A549 (cell line): ENCODE results near the gene PANK2.

Source experiments
- HDAC2 ChIP-seq: fragments of 200-600 bp; sonication (generic); IDR thresholded peaks from 2 replicates; pipeline ENCODE4 v1.6.1; 2016
- KDM5A ChIP-seq: fragments of 200-600 bp; sonication (generic); IDR thresholded peaks from 2 replicates; pipeline ENCODE4 v1.6.1; 2016; ENCODE audit warnings: antibody characterized with exemption, mild to moderate bottlenecking
- MAFK ChIP-seq: fragments of 450-650 bp; IDR thresholded peaks from 2 replicates; pipeline ENCODE4 v1.6.1; 2014; ENCODE audit not compliant: partially characterized antibody
- MAZ ChIP-seq: fragments of 150-350 bp; IDR thresholded peaks from 2 replicates; pipeline ENCODE4 v1.6.1; 2014; ENCODE audit warnings: antibody characterized with exemption, low read depth, low read length, borderline replicate concordance
- NR3C1 ChIP-seq: fragments of >200 bp; sonication (Bioruptor Twin); formaldehyde crosslinking; IDR thresholded peaks from 3 replicates; pipeline ENCODE4 v1.6.1; 2017
- POLR2A ChIP-seq: IDR thresholded peaks from 2 replicates; pipeline ENCODE4 v1.6.1; 2012; ENCODE audit warnings: mild to moderate bottlenecking, low read length
- RAD21 ChIP-seq, 2 experiments: fragments of >200 bp in 1 of 2; sonication (Bioruptor Twin) in 1 of 2; formaldehyde crosslinking in 1 of 2; IDR thresholded peaks in 1 of 2; conservative IDR thresholded peaks in 1 of 2; 2 replicates in 1 of 2; 3 replicates in 1 of 2; pipeline ENCODE4 v1.6.1; 2012 to 2018; ENCODE audit warnings: inconsistent platforms in 1 of 2
- ZNF302 ChIP-seq: fragments of 250-450 bp; sonication (Bioruptor Pico); IDR thresholded peaks from 2 replicates; pipeline ENCODE4 v1.9.0; 2021; ENCODE audit warnings: inconsistent platforms, mild to moderate bottlenecking, moderate library complexity
- TF ChIP-seq, protein P1 (sequence below): fragments of >200 bp; sonication (Bioruptor Twin); formaldehyde crosslinking; IDR thresholded peaks from 3 replicates; pipeline ENCODE4 v1.5.1; 2016
- TF ChIP-seq, protein P2 (sequence below): IDR thresholded peaks from 2 replicates; pipeline ENCODE4 v1.6.1; 2012
- TF ChIP-seq, protein P3 (sequence below): fragments of 200-600 bp; sonication (generic); IDR thresholded peaks from 2 replicates; pipeline ENCODE4 v1.6.1; 2016; ENCODE audit warnings: antibody characterized with exemption, mild to moderate bottlenecking, moderate library complexity

DNA sequence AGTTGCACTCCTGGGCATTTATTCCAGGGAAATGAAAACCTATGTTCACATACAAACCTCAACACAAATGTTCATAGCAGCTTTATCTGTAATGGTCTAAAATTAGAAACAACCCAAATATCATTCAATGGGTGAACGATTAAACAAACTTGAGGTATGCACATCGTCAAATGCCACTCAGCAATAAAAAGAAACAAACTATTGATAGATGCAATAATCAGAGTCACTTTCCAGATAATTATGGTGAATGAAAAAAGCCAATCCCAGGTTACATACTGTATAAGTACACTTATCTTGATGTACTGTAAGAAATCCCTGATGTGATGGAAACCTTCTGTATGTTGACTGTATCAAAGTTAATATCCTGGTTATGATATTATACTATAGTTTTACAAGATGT lies 87.3 kb downstream of the PANK2 start:
- TF ChIP-seq, protein P1, sequence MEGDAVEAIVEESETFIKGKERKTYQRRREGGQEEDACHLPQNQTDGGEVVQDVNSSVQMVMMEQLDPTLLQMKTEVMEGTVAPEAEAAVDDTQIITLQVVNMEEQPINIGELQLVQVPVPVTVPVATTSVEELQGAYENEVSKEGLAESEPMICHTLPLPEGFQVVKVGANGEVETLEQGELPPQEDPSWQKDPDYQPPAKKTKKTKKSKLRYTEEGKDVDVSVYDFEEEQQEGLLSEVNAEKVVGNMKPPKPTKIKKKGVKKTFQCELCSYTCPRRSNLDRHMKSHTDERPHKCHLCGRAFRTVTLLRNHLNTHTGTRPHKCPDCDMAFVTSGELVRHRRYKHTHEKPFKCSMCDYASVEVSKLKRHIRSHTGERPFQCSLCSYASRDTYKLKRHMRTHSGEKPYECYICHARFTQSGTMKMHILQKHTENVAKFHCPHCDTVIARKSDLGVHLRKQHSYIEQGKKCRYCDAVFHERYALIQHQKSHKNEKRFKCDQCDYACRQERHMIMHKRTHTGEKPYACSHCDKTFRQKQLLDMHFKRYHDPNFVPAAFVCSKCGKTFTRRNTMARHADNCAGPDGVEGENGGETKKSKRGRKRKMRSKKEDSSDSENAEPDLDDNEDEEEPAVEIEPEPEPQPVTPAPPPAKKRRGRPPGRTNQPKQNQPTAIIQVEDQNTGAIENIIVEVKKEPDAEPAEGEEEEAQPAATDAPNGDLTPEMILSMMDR, result no peak
- TF ChIP-seq, protein P2, sequence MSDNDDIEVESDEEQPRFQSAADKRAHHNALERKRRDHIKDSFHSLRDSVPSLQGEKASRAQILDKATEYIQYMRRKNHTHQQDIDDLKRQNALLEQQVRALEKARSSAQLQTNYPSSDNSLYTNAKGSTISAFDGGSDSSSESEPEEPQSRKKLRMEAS, result no peak
- TF ChIP-seq POLR2A, result no peak
- TF ChIP-seq HDAC2, result no peak
- no peak for TF ChIP-seq ZNF302 (CRISPR knock-in tag)
- no peak for TF ChIP-seq RAD21 (conservative IDR thresholded peaks at IDR 0.05 in 1 of 2, IDR thresholded peaks at IDR 0.05 in 1 of 2)
- TF ChIP-seq, protein P3, sequence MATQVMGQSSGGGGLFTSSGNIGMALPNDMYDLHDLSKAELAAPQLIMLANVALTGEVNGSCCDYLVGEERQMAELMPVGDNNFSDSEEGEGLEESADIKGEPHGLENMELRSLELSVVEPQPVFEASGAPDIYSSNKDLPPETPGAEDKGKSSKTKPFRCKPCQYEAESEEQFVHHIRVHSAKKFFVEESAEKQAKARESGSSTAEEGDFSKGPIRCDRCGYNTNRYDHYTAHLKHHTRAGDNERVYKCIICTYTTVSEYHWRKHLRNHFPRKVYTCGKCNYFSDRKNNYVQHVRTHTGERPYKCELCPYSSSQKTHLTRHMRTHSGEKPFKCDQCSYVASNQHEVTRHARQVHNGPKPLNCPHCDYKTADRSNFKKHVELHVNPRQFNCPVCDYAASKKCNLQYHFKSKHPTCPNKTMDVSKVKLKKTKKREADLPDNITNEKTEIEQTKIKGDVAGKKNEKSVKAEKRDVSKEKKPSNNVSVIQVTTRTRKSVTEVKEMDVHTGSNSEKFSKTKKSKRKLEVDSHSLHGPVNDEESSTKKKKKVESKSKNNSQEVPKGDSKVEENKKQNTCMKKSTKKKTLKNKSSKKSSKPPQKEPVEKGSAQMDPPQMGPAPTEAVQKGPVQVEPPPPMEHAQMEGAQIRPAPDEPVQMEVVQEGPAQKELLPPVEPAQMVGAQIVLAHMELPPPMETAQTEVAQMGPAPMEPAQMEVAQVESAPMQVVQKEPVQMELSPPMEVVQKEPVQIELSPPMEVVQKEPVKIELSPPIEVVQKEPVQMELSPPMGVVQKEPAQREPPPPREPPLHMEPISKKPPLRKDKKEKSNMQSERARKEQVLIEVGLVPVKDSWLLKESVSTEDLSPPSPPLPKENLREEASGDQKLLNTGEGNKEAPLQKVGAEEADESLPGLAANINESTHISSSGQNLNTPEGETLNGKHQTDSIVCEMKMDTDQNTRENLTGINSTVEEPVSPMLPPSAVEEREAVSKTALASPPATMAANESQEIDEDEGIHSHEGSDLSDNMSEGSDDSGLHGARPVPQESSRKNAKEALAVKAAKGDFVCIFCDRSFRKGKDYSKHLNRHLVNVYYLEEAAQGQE, result no peak
- TF ChIP-seq KDM5A, result no peak
- no peak for TF ChIP-seq MAFK
- no peak for TF ChIP-seq NR3C1
- TF ChIP-seq MAZ, result no peak
